ENCODE measurements around the gene ANKRD42. TPM values are rescaled to one million over a fixed set of nuclear protein-coding genes. Genes with fewer than 3 reads are reported as not detected.

ANKRD42 gene
- total RNA-seq, 4 donors from 2014 or later = 25.8 to 31.3 (median 30.1) TPM

GRCh38 chr11:83238111-83238510, 44.6 kb downstream of the ANKRD42 start:
- DNase-seq = no peak
- H3K9me3 ChIP-seq = no peaks in the 10 kb centered on the region
- intact Hi-C loops (cut with DNase I) = no loop called here
- H3K27me3 ChIP-seq = no peaks in the 10 kb centered on the region
- no peak overlapping the region for H3K27ac ChIP-seq
- TF ChIP-seq CTCF (IDR thresholded peaks at IDR 0.05) (no peak), POLR2A (IDR thresholded peaks at IDR 0.05) (no peak)
- no peaks in the 10 kb centered on the region for H3K4me1 ChIP-seq
- 72 to 76% methylated on average over 3 of the region's 3 CpGs for WGBS, 2 donors
- H3K36me3 ChIP-seq = no peaks in the 10 kb centered on the region
- H3K4me3 ChIP-seq (replicated peaks in 1 of 3) = no peak overlapping the region

- H3K4me1 ChIP-seq = no peaks in the 10 kb centered on the region
- peak in 5 of 6 experiments; percentile 13 to 68 (median 51) for TF ChIP-seq CTCF (IDR thresholded peaks at IDR 0.05)
- no peak for TF ChIP-seq POLR2A (IDR thresholded peaks at IDR 0.05)
- intact Hi-C loops (cut with DNase I) = loop anchor here (10.0 kb wide), 1 partner anchor 573 kb away; no protein-coding TSS in a partner anchor
- WGBS, 2 donors = 19 to 21% methylated on average over 5 of the region's 5 CpGs
- H3K27me3 ChIP-seq = no peaks in the 10 kb centered on the region
- no peaks in the 10 kb centered on the region for H3K9me3 ChIP-seq
- H3K36me3 ChIP-seq = no peaks in the 10 kb centered on the region
- H3K4me3 ChIP-seq (replicated peaks in 1 of 3) = no peak overlapping the region
- H3K27ac ChIP-seq = no peak overlapping the region
- DNase-seq = peak; percentile 67 to 72
Measured at GRCh38 chr11:83241291-83241946, 47.9 kb downstream of the ANKRD42 start.

- Histone ChIP-seq H3K36me3 (no peaks in the 10 kb centered on the region), H3K9me3 (no peaks in the 10 kb centered on the region), H3K4me1 (no peaks in the 10 kb centered on the region), H3K4me3 (replicated peaks in 1 of 3) (no peak overlapping the region), H3K27ac (no peak overlapping the region), H3K27me3 (no peaks in the 10 kb centered on the region)
- TF ChIP-seq POLR2A (IDR thresholded peaks at IDR 0.05) (no peak), CTCF (IDR thresholded peaks at IDR 0.05) (no peak)
- WGBS, 2 donors = 100% methylated on average over 1 of the region's 1 CpG
- intact Hi-C loops (cut with DNase I) = loop anchor here (10.0 kb wide), 1 partner anchor 565 kb away; no protein-coding TSS in a partner anchor
- DNase-seq = no peak
Measured at GRCh38 chr11:83249445-83249844, 55.9 kb downstream of the ANKRD42 start.

- TF ChIP-seq POLR2A (IDR thresholded peaks at IDR 0.05) (no peak), CTCF (IDR thresholded peaks at IDR 0.05) (peak in 4 of 6 experiments; percentile 36 to 78 (median 58))
- DNase-seq = no peak
- intact Hi-C loops (cut with DNase I) = loop anchor here (5.0 to 10.0 kb wide), 2 partner anchors 343 to 565 kb away; no protein-coding TSS in a partner anchor
- Histone ChIP-seq H3K4me3 (replicated peaks in 1 of 3) (no peak overlapping the region), H3K27me3 (no peaks in the 10 kb centered on the region), H3K36me3 (no peaks in the 10 kb centered on the region), H3K4me1 (no peaks in the 10 kb centered on the region), H3K9me3 (no peaks in the 10 kb centered on the region), H3K27ac (no peak overlapping the region)
- 11 to 17% methylated on average over 4 of the region's 4 CpGs for WGBS, 2 donors
Measured at GRCh38 chr11:83249972-83250593, 56.6 kb downstream of the ANKRD42 start.

GRCh38 chr11:83252266-83252665, 58.8 kb downstream of the ANKRD42 start:
- Histone ChIP-seq H3K4me3 (replicated peaks in 1 of 3) (no peak overlapping the region), H3K36me3 (no peaks in the 10 kb centered on the region), H3K4me1 (no peaks in the 10 kb centered on the region), H3K27me3 (no peaks in the 10 kb centered on the region), H3K9me3 (no peaks in the 10 kb centered on the region), H3K27ac (no peak overlapping the region)
- TF ChIP-seq CTCF (IDR thresholded peaks at IDR 0.05) (no peak), POLR2A (IDR thresholded peaks at IDR 0.05) (no peak)
- DNase-seq = no peak
- WGBS, 2 donors = 91 to 97% methylated on average over 2 of the region's 2 CpGs
- intact Hi-C loops (cut with DNase I) = loop anchor here (5.0 kb wide), 1 partner anchor 345 kb away; no protein-coding TSS in a partner anchor

All from thyroid gland (tissue), 4 donors.